ENCODE measurements around the gene MAP1LC3C.

- TF ChIP-seq ZBTB40 (IDR thresholded peaks at IDR 0.05) (no peak), ZBTB40 (CRISPR knock-in tag; IDR thresholded peaks at IDR 0.05) (no peak), RFX5 (IDR thresholded peaks at IDR 0.05; ENCODE audit: low read depth, low read length) (no peak), HDAC2 (IDR thresholded peaks at IDR 0.05) (no peak), ZNF79 (CRISPR knock-in tag; IDR thresholded peaks at IDR 0.05; ENCODE audit: low read depth) (no peak), CTBP1 (IDR thresholded peaks at IDR 0.05; ENCODE audit: borderline replicate concordance) (no peak), RB1 (IDR thresholded peaks at IDR 0.05; ENCODE audit: low read depth) (no peak), MYNN (IDR thresholded peaks at IDR 0.05) (no peak), MYNN (CRISPR knock-in tag; IDR thresholded peaks at IDR 0.05) (no peak), JUN (IDR thresholded peaks at IDR 0.05; ENCODE audit: borderline replicate concordance, low read depth, low read length) (no peak), JUN (CRISPR knock-in tag; IDR thresholded peaks at IDR 0.05; ENCODE audit: borderline replicate concordance) (no peak), MXI1 (IDR thresholded peaks at IDR 0.05; ENCODE audit: low read depth, low read length) (no peak), CTCF (IDR thresholded peaks at IDR 0.05 in 2 of 3, conservative IDR thresholded peaks at IDR 0.05 in 1 of 3; ENCODE audit: insufficient read depth in 2 of 3, low read depth in 1 of 3, low read length in 3 of 3) (no peak)
Measured at GRCh38 chr1:242033447-242033846, 34.5 kb upstream of the MAP1LC3C start.
